Measurements from ENCODE around the gene IFI27L1. TPM values are rescaled to one million over a fixed set of nuclear protein-coding genes. Genes with fewer than 3 reads are reported as not detected.
A peak's percentile ranks its signal among the peaks of the same experiment; 100 is the strongest.

IFI27L1 gene
- total RNA-seq, 1 donor from 2014 or later: 33.1 TPM

- H3K27me3 Mint-ChIP-seq (ENCODE audit: low read depth): no peaks in the 10 kb centered on the region
- H3K4me3 Mint-ChIP-seq: peak overlapping the region; percentile 14
- peaks cover 35% of the 10 kb centered on the region for H3K4me1 Mint-ChIP-seq
- H3K9me3 Mint-ChIP-seq: peaks cover 20% of the 10 kb centered on the region
- TF ChIP-seq CTCF (IDR thresholded peaks at IDR 0.05; ENCODE audit: unreplicated experiment): no peak
- H3K36me3 Mint-ChIP-seq: peaks cover 34% of the 10 kb centered on the region
- no peak overlapping the region for H3K27ac Mint-ChIP-seq
- DNase-seq (ENCODE audit: low spot score in 2 of 2, unreplicated experiment in 2 of 2): no peak
Observed at GRCh38 chr14:94077111-94077821, 3.8 kb upstream of the IFI27L1 start.

DNA sequence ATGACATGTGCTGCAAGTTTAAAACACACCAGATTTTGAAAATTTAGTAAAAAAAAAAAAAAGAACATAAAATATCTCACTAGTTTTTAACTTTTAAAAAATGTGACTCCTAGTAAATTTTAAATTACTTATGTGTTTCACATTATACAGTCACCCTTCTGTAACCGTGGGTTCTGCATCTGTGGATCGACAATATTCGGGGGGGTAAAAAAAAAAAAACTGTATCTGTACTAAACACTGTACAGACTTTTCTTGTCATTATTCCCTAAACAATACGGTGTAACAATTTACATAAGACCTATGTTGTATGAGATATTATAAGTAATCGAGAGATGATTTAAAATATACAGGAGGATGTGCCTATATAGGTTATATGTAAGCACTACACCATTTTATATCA is 3.3 kb upstream of the IFI27L1 start:
- Mint-ChIP-seq H3K36me3 (peaks cover 32% of the 10 kb centered on the region), H3K4me1 (peaks cover 35% of the 10 kb centered on the region), H3K4me3 (peak overlapping the region; percentile 14)

GRCh38 chr14:94079891-94080620 is 1.1 kb upstream of the IFI27L1 start:
- H3K9me3 Mint-ChIP-seq: peaks cover 7% of the 10 kb centered on the region
- H3K4me1 Mint-ChIP-seq: peaks cover 41% of the 10 kb centered on the region
- H3K27ac Mint-ChIP-seq: peak overlapping the region; percentile 99
- H3K27me3 Mint-ChIP-seq (ENCODE audit: low read depth): no peaks in the 10 kb centered on the region
- H3K36me3 Mint-ChIP-seq: peaks cover 23% of the 10 kb centered on the region
- DNase-seq (ENCODE audit: low spot score in 2 of 2, unreplicated experiment in 2 of 2): no peak
- H3K4me3 Mint-ChIP-seq: peak overlapping the region; percentile 99
- TF ChIP-seq CTCF (IDR thresholded peaks at IDR 0.05; ENCODE audit: unreplicated experiment): no peak

More for the DNA sequence above, 3.3 kb upstream of the IFI27L1 start:
- no peak for DNase-seq (ENCODE audit: low spot score in 2 of 2, unreplicated experiment in 2 of 2)
- TF ChIP-seq CTCF (IDR thresholded peaks at IDR 0.05; ENCODE audit: unreplicated experiment): no peak
- no peaks in the 10 kb centered on the region for H3K27me3 Mint-ChIP-seq (ENCODE audit: low read depth)
- H3K9me3 Mint-ChIP-seq: peaks cover 18% of the 10 kb centered on the region
- no peak overlapping the region for H3K27ac Mint-ChIP-seq

- peak overlapping the region; percentile 99 for H3K27ac Mint-ChIP-seq
- H3K36me3 Mint-ChIP-seq: peaks cover 16% of the 10 kb centered on the region
- DNase-seq (ENCODE audit: low spot score in 2 of 2, unreplicated experiment in 2 of 2): no peak
- H3K4me1 Mint-ChIP-seq: peaks cover 41% of the 10 kb centered on the region
- no peaks in the 10 kb centered on the region for H3K27me3 Mint-ChIP-seq (ENCODE audit: low read depth)
- peak overlapping the region; percentile 99 for H3K4me3 Mint-ChIP-seq
- H3K9me3 Mint-ChIP-seq: peaks cover 5% of the 10 kb centered on the region
- no peak for TF ChIP-seq CTCF (IDR thresholded peaks at IDR 0.05; ENCODE audit: unreplicated experiment)
Observed at GRCh38 chr14:94081386-94081820, 293 bp downstream of the IFI27L1 start.

DNA sequence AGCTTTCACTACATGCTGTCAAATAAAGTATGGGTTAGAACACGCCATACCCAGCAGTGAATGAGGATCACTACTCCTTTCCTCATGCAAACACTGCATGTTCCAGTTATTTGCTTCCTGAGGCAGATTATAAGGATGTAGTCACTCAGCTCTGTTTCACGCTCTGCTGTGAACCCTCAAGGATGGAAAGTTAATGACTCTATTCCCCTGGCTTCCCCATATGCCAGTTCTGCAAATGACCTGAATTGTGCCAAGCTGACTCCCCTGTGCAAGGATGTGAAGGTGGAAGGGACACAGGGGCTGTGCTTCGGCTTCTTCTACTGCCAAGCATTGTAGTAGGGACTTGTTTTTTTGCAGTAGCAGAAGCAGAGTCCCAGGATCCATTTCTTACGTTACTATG is 6.8 kb downstream of the IFI27L1 start:
- no peak for DNase-seq (ENCODE audit: low spot score in 2 of 2, unreplicated experiment in 2 of 2)
- no peaks in the 10 kb centered on the region for H3K27me3 Mint-ChIP-seq (ENCODE audit: low read depth)
- no peak overlapping the region for H3K27ac Mint-ChIP-seq
- H3K4me1 Mint-ChIP-seq: peaks cover 6% of the 10 kb centered on the region
- TF ChIP-seq CTCF (IDR thresholded peaks at IDR 0.05; ENCODE audit: unreplicated experiment): no peak
- peaks cover 5% of the 10 kb centered on the region for H3K9me3 Mint-ChIP-seq
- no peak overlapping the region for H3K4me3 Mint-ChIP-seq
- peaks cover 3% of the 10 kb centered on the region for H3K36me3 Mint-ChIP-seq

All from mesothelial cell of epicardium (in vitro differentiated cells).